ENCODE data around the gene LPP. TPM values are rescaled to one million over a fixed set of nuclear protein-coding genes. Genes with fewer than 3 reads are reported as not detected.

The LPP gene
- total RNA-seq, 1 experiment from 2014 or later, result 54.0 TPM

DNA sequence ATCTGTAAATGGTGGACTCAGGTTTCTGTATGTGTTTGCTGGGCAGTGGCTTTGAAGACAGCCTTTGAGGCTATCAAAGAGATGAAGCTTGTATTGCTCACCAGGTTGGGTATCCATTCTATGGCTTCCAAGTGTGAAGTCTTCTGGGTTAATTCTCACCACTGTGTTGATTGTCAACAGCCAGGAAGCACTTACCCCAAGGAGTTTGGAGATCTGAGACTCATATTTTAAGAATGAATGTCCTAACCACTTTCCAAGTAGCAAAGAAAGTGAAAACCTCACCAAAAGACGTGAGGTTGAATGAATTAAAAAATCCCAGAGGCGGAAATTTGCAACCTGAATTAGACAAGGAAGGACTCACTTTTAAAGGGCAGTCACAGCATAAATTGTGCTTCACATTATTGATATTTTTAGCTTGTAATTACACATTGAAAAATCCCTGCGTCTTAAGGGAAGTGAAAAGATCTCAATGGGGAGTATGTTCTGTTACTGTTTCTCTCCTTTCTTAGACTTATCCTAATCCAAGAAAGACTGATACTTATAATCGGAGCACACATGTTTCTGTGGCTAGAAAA is 713.8 kb downstream of the LPP start:
- CTCF ChIA-PET, result no interaction called here
- Histone ChIP-seq H3K36me3 (ENCODE audit: control insufficient read depth in 1 of 2, insufficient read depth in 2 of 2, low read length in 2 of 2) (no peaks in the 10 kb centered on the region), H2AFZ (ENCODE audit: low read depth, low read length, poor library complexity, severe bottlenecking) (no peak overlapping the region), H3K27ac (ENCODE audit: low read depth, low read length) (no peak overlapping the region), H3K9me2 (ENCODE audit: insufficient read depth) (no peaks in the 10 kb centered on the region), H3K4me2 (ENCODE audit: low read length) (no peak overlapping the region), H4K20me1 (ENCODE audit: insufficient read depth) (no peaks in the 10 kb centered on the region), H3K9ac (ENCODE audit: low read length) (no peak overlapping the region), H3K4me3 (replicated peaks in 1 of 2; ENCODE audit: low read depth in 1 of 2, low read length in 2 of 2) (no peak overlapping the region), H3K9me3 (ENCODE audit: control insufficient read depth in 1 of 2, insufficient read depth in 1 of 2, low read depth in 1 of 2, low read length in 2 of 2) (no peaks in the 10 kb centered on the region), H3K79me2 (ENCODE audit: insufficient read depth, low read length) (no peaks in the 10 kb centered on the region), H3K27me3 (ENCODE audit: insufficient read depth, low read length) (no peaks in the 10 kb centered on the region), H3K4me1 (ENCODE audit: control insufficient read depth in 1 of 2, insufficient read depth in 2 of 2, low read length in 2 of 2) (no peaks in the 10 kb centered on the region)
- TF ChIP-seq, protein P1, sequence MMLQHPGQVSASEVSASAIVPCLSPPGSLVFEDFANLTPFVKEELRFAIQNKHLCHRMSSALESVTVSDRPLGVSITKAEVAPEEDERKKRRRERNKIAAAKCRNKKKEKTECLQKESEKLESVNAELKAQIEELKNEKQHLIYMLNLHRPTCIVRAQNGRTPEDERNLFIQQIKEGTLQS (IDR thresholded peaks at IDR 0.05), result no peak
- TF ChIP-seq FOSL1 (IDR thresholded peaks at IDR 0.05; ENCODE audit: low read depth) (no peak), CEBPB (IDR thresholded peaks at IDR 0.05; ENCODE audit: low read depth) (no peak), SIN3A (IDR thresholded peaks at IDR 0.05; ENCODE audit: low read depth) (no peak), SRF (IDR thresholded peaks at IDR 0.05; ENCODE audit: low read depth) (no peak), YY1 (IDR thresholded peaks at IDR 0.05; ENCODE audit: extremely low read depth, insufficient replicate concordance, low read depth, low read length) (no peak), POLR2A (IDR thresholded peaks at IDR 0.05; ENCODE audit: borderline replicate concordance, extremely low read depth, insufficient read depth, insufficient read length) (no peak), SP1 (IDR thresholded peaks at IDR 0.05; ENCODE audit: low read depth) (no peak), EZH2 (IDR thresholded peaks at IDR 0.05) (no peak), CBX3 (IDR thresholded peaks at IDR 0.05; ENCODE audit: low read depth) (no peak), MAX (IDR thresholded peaks at IDR 0.05) (no peak), ZNF274 (IDR thresholded peaks at IDR 0.05; ENCODE audit: low read depth, low read length) (no peak), POLR2AphosphoS5 (IDR thresholded peaks at IDR 0.05; ENCODE audit: low read depth, low read length) (no peak), TCF7L2 (IDR thresholded peaks at IDR 0.05; ENCODE audit: borderline replicate concordance, extremely low read depth, insufficient read depth, insufficient read length) (no peak), JUND (IDR thresholded peaks at IDR 0.05) (no peak), ELF1 (IDR thresholded peaks at IDR 0.05; ENCODE audit: borderline replicate concordance, low read depth) (no peak), ZBTB33 (IDR thresholded peaks at IDR 0.05; ENCODE audit: extremely low read depth, insufficient replicate concordance, low read length) (no peak), RAD21 (IDR thresholded peaks at IDR 0.05; ENCODE audit: low read depth) (no peak)
- TF ChIP-seq, protein P2, sequence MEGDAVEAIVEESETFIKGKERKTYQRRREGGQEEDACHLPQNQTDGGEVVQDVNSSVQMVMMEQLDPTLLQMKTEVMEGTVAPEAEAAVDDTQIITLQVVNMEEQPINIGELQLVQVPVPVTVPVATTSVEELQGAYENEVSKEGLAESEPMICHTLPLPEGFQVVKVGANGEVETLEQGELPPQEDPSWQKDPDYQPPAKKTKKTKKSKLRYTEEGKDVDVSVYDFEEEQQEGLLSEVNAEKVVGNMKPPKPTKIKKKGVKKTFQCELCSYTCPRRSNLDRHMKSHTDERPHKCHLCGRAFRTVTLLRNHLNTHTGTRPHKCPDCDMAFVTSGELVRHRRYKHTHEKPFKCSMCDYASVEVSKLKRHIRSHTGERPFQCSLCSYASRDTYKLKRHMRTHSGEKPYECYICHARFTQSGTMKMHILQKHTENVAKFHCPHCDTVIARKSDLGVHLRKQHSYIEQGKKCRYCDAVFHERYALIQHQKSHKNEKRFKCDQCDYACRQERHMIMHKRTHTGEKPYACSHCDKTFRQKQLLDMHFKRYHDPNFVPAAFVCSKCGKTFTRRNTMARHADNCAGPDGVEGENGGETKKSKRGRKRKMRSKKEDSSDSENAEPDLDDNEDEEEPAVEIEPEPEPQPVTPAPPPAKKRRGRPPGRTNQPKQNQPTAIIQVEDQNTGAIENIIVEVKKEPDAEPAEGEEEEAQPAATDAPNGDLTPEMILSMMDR (IDR thresholded peaks at IDR 0.05 in 2 of 3, conservative IDR thresholded peaks at IDR 0.05 in 1 of 3; ENCODE audit: borderline replicate concordance in 1 of 3, insufficient read depth in 1 of 3, low read depth in 2 of 3, low read length in 2 of 3), result no peak
- TF ChIP-seq, protein P3, sequence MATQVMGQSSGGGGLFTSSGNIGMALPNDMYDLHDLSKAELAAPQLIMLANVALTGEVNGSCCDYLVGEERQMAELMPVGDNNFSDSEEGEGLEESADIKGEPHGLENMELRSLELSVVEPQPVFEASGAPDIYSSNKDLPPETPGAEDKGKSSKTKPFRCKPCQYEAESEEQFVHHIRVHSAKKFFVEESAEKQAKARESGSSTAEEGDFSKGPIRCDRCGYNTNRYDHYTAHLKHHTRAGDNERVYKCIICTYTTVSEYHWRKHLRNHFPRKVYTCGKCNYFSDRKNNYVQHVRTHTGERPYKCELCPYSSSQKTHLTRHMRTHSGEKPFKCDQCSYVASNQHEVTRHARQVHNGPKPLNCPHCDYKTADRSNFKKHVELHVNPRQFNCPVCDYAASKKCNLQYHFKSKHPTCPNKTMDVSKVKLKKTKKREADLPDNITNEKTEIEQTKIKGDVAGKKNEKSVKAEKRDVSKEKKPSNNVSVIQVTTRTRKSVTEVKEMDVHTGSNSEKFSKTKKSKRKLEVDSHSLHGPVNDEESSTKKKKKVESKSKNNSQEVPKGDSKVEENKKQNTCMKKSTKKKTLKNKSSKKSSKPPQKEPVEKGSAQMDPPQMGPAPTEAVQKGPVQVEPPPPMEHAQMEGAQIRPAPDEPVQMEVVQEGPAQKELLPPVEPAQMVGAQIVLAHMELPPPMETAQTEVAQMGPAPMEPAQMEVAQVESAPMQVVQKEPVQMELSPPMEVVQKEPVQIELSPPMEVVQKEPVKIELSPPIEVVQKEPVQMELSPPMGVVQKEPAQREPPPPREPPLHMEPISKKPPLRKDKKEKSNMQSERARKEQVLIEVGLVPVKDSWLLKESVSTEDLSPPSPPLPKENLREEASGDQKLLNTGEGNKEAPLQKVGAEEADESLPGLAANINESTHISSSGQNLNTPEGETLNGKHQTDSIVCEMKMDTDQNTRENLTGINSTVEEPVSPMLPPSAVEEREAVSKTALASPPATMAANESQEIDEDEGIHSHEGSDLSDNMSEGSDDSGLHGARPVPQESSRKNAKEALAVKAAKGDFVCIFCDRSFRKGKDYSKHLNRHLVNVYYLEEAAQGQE (IDR thresholded peaks at IDR 0.05; ENCODE audit: low read depth), result no peak
- DNase-seq (ENCODE audit: low read depth, low spot score), result no peak
- no peak for ATAC-seq
- no TSS peak for BruUV-seq (replicated peaks)
- RAD21 ChIA-PET (ENCODE audit: low non-redundant PET in 1 of 2, low total read pairs in 2 of 2, uncharacterized antibody in 2 of 2, unreplicated experiment in 2 of 2), result no interaction called here
- POLR2A ChIA-PET, result no interaction called here
- intact Hi-C loops (cut with micrococcal nuclease), result no loop called here
